ENCODE measurements around the gene FOXP1.

DNA sequence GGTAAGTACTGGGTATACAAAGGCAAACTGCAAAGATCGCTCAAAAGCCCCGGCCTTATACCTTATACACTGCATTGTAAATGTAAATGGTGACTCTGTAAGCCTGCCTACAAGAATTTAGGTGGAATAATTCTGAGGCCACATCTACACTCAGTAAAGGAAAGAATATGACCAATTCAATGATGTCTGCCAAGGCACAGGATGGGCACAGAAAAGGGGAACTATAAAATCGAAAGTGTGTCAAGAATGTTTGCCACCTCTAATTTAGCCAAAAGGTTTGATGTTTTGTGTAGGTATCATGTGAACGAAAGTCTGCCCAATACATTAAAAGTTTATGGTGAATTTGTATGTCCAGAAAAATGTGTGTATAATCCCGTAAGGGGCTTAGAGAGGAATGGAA is 96.1 kb downstream of the FOXP1 start:
- TF ChIP-seq, protein P1, sequence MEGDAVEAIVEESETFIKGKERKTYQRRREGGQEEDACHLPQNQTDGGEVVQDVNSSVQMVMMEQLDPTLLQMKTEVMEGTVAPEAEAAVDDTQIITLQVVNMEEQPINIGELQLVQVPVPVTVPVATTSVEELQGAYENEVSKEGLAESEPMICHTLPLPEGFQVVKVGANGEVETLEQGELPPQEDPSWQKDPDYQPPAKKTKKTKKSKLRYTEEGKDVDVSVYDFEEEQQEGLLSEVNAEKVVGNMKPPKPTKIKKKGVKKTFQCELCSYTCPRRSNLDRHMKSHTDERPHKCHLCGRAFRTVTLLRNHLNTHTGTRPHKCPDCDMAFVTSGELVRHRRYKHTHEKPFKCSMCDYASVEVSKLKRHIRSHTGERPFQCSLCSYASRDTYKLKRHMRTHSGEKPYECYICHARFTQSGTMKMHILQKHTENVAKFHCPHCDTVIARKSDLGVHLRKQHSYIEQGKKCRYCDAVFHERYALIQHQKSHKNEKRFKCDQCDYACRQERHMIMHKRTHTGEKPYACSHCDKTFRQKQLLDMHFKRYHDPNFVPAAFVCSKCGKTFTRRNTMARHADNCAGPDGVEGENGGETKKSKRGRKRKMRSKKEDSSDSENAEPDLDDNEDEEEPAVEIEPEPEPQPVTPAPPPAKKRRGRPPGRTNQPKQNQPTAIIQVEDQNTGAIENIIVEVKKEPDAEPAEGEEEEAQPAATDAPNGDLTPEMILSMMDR (IDR thresholded peaks at IDR 0.05; ENCODE audit: low read depth, low read length): no peak
- TF ChIP-seq EZH2phosphoT487 (IDR thresholded peaks at IDR 0.05; ENCODE audit: low read depth): no peak

All from OCI-LY3 (cell line).